Measurements from ENCODE around the gene CLCN1.

DNA sequence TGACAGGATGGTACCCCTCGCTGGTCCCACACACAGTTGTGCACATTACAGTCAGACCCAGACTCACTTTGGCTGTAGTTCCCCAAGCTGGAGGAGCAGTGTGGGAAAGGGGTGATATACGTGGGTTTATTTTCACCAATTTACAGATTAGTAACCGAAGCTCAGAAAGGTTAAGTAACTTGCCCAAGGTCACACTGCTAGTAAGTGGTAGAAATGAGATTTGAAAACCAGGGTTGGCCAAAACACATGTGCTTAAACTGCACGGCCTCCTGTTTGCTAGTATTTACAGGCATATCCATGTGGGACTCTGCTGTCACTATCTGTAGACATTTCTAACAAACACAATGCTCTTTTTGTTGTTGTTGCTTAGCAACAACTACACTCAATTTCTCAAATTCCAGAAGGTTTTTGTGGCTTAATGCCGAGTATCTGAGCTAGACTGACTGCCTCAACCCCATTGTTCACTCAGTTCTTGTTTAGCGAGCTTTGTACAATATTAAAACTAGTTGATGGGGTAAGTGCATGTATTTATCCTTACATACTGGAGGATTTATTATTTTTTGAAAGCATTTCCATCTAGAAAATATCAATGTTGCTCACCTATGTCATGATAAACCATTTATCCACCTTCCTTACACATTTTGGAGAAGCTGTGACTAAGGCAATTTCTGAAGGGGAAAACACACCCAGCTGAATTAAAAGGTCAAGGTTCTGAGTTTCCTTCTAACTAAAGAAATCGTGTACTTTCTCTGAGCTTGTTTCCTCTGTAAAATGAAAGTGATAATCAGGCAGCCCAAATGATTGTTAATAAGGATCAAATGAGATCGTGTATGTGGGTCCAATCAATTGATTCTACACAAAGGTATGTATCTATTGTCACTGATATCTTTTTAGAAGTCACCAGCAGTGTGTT, 36.5 kb upstream of the CLCN1 start:
- no peak for TF ChIP-seq POLR2A (IDR thresholded peaks at IDR 0.05; ENCODE audit: low read depth, low read length)
- TF ChIP-seq JUN (IDR thresholded peaks at IDR 0.05; ENCODE audit: borderline replicate concordance, insufficient read depth, insufficient read length, low read depth): no peak
- TF ChIP-seq, protein P1, sequence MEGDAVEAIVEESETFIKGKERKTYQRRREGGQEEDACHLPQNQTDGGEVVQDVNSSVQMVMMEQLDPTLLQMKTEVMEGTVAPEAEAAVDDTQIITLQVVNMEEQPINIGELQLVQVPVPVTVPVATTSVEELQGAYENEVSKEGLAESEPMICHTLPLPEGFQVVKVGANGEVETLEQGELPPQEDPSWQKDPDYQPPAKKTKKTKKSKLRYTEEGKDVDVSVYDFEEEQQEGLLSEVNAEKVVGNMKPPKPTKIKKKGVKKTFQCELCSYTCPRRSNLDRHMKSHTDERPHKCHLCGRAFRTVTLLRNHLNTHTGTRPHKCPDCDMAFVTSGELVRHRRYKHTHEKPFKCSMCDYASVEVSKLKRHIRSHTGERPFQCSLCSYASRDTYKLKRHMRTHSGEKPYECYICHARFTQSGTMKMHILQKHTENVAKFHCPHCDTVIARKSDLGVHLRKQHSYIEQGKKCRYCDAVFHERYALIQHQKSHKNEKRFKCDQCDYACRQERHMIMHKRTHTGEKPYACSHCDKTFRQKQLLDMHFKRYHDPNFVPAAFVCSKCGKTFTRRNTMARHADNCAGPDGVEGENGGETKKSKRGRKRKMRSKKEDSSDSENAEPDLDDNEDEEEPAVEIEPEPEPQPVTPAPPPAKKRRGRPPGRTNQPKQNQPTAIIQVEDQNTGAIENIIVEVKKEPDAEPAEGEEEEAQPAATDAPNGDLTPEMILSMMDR (IDR thresholded peaks at IDR 0.05; ENCODE audit: extremely low read depth in 1 of 2, insufficient read depth in 1 of 2, low read depth in 1 of 2, low read length in 2 of 2): no peak
- TF ChIP-seq POLR2AphosphoS5 (IDR thresholded peaks at IDR 0.05; ENCODE audit: insufficient read depth, low read depth, low read length): no peak
